Stimulated activated CD8-positive, alpha-beta memory T cell treated with anti-CD3 and anti-CD28 coated beads, Interleukin-4, amount 100 ng/mL, for 24 hours (primary cell): ENCODE measurements around the gene MRPL20.
"Not testable (repeated sequence)": the region's sequence is repeated elsewhere in the genome, so short reads cannot be mapped to it uniquely, and the experiment has no call there.

Source experiments
- DNase-seq: peaks from one replicate; pipeline ENCODE4 v3.0.0-alpha.2; 2020; ENCODE audit warnings: low read depth

The MRPL20 gene

DNA sequence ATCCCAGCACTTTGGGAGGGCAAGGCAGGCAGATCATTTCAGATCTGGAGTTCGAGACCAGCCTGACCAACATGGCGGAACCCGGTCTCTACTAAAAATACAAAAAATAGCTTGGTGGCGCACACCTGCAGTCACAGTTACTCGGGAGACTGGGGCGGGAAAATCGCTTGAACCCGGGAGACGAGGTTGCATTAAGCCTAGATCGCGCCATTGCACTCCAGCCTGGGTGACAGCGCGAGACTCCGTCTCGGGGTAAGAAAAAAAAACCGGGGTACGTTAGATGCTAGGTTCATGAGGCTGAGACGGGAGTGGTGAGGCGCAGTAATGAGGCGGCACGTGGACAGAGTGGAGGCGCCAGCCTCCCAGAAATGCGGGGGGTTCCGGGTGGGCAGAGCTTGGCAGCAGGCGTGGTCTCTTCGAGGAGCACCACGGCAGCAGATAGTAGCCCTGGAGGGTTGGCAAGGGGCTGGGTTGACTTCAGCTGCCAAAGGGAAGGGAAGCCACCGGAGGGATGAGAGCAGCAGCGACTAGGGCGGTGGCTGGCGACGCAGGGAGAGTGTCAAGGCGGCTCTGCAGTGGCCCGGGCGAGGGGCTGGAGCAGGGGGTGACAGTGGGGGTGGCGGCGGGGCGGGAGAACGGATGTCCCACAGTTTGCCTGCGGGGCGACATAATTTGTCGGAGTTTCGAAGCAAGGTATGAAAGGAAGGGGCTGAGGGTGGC is 832 bp downstream of the MRPL20 start:
- no peak for DNase-seq

DNA sequence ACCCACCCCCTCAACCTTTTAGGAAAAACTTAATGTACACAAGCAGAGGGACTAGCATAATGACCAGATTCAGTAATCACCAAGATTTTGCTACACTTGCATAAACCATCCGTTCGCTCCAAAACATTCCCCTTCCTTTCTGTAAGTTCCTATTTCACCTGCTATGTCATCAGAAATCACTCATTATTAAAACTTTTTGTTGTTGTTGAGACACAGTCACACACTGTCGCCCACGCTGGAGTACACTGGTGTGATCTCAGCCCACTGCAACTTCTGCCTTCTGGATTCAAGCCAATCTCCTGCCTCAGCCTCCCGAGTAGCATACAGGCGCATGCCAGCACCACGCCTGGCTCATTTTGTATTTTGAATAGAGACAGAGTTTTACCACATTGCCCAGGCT is 3.4 kb downstream of the MRPL20 start:
- DNase-seq, result no peak

DNA sequence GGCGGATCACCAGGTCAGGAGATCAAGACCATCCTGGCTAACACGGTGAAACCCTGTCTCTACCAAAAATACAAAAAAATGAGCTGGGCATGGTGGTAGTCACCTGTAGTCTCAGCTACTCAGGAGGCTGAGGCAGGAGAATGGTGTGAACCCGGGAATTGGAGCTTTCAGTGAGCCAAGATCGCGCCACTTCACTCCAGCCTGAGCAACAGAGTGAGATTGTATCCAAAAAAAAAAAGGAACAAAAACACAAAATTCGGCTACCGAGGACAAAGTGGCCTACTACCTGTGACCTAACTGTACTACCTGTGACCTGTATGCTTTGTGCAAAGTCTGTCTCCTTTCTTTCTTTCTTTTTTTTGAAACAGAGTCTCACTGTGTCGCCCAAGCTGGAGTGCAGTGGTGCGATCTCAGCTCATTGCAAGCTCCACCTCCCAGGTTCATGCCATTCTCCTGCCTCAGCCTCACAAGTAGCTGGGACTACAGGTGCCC is 4.1 kb downstream of the MRPL20 start:
- DNase-seq, result not testable (repeated sequence)

DNA sequence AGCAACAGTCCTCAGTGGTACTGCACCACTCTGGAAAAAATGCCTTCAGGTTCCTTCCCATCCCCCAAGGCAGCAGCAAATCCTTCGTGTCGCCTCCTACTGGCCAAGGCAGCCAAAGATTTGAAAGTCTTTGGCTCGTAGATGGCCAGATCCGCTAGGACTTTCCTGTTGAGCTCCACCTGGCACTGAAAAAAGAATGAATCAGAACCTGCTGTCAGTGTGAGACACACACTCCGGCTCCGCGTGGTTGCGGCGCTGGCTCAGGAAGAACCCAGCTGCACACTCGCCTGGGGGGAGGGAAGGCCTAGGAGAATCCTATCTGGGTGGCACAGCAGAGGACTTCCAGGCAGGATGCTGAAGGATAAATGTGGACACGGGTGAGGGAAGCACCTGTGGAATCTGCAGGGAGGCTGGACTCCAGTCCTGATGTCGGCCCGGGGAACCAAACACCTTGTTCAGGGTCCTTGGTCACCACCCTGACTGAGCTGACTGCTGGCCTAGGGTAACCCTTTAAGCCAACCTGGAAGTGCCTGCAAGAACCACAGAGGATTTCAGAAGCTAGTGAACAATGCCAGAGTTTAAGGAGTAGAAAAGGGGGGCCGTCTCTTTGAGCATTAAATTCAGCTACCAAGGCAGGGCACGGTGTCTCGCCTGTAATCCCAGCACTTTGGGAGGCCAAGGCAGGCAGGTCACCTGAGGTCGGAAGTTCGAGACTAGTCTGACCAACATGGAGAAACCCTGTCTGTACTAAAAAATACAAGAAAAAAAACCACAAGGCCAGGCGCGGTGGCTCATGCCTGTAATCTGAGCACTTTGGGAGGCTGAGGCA is 4.8 kb downstream of the MRPL20 start:
- DNase-seq, result no peak

DNA sequence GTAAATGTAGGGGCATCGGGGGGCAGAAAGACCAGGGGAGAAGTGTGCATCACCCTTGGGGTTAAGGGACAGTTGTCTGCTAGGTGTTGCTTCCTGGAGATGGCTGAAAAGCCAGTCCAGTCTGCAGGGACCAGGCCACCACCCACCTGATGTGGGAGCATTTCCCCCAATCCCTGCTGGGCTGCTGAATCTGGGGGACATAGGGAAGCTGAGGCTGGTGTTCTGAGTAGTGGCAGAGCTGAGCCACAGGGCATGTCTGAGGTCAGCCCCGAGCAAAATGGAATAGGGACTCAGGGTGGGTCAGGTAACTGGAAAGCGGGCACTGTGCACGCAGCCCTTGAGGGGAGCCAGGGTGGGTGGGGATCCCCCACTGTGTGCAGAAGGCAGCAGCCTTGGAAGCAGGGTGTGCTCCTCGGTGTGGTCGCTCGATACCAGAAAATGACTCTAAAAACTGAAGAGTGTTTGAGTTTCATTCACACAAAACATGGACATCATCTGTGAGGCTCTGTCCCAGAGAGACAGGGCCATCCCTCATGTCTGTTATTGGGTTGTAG is 5.6 kb downstream of the MRPL20 start:
- DNase-seq, result no peak

DNA sequence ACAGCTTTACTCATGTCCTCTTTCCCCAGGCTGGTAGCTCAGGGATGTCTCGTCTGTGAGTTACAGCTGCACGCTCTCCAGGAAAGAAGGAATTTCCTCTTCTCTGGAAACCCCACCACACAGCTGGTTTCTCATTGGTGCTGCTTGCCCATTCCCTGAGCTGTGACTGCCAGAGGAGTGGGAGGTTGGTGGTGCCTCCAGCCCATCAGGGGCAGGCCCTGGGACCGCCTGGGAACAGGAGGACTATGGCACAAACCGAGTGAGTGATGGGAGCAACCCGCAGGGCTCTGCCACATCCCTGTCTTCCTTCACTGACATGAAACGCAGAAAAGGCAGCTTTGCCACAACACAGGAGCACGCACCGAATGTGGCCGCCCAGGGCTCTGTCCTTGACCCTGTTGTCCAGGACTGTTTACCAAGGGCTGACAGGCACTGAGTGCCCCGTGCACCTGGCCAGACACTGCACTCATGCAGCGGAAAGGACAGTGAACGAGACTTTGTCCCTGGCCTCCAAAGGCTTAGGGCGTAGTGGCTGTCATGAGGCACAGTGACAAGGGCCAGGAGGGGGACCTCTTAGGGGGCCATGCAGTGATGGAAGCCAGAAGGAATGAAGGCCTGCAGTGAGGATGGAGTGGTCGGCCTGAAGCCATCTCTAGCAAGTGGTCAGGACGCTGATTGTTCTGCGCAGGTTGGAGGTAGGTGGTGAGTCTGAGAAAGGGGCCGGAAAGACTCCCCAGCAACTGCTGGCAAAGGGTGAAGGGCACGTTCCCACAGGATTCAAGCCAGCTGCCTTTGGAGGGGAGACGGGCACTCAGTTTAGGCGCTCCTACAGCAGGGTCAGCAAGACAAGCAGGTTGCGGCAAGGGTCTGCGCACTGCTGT is 6.3 kb downstream of the MRPL20 start:
- no peak for DNase-seq

DNA sequence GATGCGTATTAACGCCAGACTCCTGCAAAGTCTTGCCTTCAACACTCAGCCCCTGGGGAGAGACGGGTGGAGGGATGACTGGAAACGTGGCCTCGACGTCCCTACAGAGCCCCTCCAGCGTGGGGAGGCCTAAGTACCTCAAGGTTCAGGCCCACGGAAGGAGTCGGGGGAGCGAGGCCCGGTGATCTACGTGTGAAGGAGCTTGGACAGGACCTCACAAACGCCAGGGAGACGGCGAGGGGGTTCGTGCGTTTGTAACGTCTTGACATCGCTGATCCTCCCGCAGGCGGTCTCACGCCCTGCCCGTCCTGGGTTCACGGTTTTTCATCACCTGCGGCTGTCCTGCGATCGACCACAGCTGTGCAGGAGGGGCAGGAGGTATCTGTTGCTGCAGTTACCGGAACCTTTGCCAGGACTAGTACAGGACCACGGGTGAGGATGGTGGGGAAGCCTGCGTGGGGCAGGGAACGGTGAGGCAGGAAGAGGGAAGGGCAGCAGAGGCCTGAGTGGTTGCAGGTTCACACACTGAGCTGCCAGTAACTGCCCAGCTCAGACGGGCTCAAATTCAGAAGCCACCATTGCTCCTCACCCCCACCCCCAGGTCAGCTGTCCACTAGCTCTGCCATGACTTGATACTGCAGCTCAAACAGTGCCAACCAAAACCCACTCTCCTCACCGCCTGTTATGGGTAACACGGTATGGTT is 7.1 kb downstream of the MRPL20 start:
- DNase-seq, result no peak

DNA sequence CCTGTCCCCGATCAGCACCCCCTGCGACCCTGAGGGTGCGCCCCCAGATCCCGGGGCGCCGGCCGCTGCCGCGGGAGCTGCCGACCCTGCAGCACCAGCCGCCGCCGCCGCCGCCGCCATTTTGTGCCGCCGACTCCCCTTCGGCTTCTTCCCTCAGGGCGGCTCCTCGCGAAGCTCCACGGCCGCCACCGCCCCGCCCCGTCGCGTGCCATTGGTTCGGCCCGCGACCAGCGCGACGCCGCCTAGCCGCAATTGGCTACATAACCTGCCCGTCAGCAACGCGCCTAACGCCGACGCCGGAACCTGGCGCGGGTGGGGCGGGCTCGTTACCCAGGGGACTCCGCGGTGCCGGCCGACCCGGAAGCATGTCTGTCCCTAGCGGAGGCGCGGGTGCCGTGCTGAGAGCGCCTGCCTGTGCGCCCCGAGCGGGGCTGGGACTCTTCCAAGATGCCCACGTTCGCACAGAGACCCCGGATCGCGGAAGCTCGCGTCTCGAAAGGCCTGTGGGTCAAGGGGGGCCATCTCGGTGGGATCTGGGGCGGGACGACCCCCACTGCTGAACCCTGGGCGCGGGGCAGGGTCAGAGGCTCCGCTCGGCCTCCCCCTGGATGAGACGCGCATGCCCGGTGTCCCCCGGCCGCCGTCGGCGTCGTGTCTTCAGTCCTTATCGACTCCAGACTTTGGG is 7.8 kb downstream of the MRPL20 start, which contains the start of gene CCNL2:
TSS of gene CCNL2 (minus strand) at position 149 of the 685 bp plus-strand sequence. CDS start at position 120, 29 bp downstream.
- DNase-seq, result peak; percentile 99

DNA sequence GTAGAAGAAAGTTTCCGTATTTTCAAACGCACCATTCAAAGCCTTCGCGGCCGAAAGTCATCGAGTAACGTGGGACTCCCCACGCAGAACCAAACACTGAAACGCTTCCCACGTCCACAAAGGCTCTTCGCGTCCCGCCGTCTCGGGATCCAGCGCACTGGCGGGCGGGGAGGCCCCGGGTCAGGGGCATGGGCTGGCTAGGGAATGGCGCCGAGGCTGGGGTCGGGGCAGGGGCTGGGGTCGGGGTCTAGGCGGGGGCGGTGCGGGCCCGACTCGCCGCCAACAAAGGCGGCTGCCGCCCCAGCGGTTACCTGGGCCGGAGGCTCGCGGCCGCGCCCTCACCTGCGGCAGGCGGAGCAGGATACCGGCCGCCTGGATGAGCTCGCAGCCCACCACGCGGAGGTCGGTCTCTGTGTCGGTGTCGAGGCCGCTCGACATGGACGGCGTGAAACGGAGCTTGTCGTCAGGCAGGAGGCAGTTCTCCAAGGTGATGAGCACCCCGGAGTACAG is 8.4 kb downstream of the MRPL20 start:
- no peak for DNase-seq

DNA sequence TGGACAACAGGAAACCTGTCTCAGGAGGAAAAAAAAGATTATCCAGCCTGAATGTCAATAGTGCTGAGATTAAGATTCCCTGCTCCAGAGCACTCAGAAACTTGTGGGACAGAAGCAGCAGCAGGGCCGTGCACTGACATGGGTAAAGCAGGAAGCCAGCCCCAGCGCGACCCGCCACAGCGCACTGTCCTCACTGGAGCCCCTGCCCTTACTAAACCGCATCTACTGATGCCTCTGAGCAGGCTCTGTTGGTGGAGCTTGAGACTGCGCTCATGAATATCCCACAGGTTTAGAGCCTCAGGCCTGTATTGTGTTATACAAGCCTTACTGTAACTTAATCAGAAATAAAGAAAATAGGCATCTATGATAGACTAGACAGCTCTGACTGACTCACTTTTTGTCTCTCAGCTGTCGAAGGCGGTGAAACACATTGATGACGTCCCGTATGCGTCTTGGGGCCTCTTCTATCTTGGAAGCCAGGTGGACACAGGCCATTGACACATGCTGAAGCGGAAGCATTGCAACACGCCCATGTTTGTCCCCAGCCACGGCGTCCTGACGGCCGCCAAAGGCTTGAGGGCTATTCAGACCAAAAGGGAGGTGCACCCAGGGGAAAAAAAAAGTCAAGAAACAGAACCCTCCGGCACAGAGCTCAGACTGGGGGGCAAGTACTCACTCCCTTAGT is 9.1 kb downstream of the MRPL20 start:
- no peak for DNase-seq

DNA sequence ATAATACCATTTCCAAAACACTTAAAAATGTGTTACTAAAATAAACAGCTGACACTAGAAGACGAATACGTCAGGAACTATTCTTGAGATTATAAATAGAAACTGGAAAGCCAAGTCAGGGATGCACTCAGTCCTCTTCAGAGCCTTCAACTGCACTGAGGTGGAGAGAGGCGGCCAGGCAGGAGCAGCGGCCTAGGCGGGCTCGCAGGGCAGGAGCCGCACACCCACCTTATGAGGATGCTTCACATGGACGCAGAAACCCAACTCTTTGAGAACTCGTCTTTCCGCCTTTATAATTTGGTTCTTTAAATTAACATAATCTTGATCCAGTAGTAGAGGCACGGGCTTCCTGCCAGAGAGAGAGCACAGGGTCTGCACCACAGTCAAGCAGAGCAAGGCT is 11.9 kb downstream of the MRPL20 start:
- no peak for DNase-seq

DNA sequence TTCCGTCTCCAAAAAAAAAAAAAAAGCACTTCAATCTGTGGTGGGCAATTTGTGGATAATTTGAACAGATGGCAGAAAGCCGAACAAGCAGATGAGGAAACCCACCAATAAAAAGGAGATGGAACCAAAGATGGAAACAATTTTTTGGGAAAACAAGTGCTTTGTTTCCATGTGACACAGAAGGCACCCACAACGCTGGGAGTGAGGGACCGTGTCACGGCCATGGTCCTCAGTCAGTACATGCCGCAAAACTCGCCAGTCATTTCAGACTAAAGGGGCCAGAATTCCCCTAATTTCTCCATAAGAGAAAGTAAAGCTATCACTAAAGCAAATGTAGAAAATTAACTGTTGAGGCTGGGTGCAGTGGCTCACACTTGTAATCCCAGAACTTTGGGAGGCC is 13.0 kb downstream of the MRPL20 start:
- DNase-seq, result no peak

DNA sequence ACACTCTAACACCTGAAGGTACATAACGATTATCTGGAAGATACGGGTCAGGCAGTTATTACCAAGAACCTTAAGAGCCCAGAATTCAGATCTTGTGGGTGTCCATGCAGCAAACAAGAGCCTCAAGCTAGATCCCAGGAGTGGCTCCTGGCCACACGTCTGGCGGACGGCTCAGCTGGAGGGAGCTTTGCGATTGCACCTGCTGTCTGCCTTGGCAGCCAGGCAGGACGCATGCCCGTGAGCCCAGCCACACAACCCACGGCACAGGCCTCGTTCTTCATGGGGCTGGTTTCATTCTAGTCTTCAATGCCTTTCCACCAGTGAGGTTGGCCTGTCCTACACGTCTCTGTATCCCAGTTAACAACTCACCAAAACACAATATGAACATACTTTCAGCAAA is 13.7 kb downstream of the MRPL20 start:
- no peak for DNase-seq

DNA sequence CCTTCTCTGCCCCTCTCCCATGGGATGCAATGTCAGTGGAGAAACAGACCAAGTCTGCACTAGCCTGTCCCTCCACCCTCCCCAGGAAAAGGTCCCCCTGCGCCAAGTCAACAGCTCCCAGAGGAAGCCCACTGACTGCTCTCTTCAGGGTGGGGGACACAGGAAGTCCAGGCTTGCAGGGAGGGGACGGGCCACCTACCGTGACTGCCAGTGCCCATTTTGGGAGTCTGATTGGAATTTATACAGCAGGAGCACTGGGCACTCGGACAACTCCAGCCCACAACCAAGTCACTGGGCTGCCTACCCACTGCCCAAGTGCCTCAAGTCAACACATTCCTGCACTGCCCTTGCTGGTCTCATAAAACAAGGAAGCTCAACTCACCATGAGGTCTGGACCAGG is 14.1 kb downstream of the MRPL20 start:
- no peak for DNase-seq

DNA sequence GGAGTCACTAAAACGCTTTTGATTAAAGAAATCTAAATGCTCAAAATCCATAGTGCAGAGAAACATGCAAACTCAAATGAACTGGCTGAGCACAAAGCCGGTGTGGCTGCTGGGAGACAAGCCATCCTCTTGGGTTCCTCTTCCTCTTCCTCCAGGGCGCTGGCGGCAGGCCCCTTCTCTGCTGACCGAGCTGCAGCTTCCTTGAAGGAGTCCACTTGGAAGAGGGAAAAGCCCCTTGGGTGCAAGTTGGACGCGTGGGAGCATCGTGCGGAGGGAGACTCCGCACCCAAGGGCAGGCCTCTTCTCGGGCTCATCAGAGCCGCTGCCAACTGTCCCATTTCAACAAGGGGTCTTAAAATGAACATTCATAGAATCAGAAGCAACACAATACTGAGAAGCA is 15.9 kb downstream of the MRPL20 start:
- no peak for DNase-seq

DNA sequence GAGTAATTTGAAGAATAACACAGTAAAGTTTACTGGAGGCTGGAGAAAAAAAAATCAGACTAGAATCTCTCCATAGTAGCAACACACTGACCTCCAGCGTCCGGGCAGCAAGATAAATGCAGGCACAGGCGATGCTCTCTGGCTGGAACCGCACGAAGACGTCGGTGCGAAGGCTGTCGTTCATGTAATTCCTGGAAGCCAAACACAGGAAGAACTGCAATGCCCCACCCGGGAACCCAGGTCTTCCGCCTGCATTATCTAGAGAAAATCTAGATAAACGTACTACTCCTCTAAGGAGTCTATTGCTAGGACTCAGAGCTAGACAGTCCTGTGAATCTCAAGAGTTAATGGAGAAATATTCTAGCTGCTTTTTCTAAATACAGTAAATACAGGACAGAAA is 16.4 kb downstream of the MRPL20 start:
- DNase-seq, result no peak

DNA sequence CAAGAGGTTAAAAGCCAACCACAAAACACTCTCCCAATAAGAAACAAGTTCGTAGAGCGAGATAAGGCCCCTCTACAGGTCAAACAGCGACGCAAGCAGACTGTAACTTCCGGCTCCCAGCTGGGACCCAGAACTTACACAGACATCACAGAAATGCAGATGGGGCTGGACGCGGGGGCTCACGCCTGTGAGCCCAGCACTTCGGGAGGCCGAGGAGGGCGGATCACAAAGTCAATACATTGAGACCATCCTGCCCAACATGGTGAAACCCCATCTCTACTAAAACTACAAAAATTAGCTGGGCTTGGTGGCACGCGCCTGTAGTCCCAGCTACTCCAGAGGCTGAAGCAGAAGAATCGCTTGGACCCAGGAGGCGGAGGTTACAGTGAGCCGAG is 19.0 kb downstream of the MRPL20 start:
- no peak for DNase-seq

DNA sequence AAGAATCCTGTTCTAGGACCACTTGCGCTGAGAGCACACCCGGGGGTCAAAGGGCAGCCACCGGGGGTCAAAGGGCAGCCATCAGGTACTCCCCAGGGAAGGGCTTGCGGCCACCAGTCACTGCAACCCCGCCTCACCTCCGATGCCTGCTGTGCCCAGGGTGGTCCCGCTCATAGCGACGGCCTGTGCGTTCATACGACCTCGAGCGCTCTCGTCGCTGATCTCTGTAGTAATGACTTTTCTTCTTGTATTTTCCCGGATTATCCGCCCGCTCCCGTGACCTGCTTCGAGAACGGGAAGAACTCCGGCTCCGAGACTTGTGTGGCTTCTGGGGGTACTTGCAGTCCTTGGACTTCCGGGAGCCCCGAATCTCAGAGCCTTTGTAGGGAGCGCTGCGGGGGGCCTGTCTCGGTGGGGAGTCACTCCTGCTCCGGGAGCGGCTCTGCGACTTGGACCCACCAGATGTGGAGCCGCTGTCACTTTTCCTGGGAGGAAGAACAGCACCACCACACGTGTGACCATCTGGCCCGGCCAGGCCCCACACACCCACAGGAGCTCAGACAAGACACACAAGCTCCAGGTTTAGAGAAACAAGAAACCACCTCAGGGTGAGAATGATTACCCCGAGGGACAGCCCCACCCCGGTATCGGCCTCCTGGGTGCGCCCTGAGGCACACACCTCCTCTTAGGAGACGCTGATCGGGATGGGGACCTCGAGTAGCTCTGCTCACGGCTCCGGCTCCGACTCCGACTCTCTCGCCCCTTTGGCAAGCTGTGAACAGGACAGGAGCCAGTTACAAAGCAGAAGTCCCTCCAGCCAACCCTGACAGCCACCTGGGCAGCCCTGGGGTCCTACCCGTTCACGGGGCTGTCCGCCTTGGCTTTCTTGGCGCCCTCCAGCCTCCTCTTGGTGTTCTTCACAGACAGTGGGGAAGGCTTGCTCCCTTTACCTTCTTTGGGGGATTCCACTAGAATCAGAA is 19.7 kb downstream of the MRPL20 start:
- no peak for DNase-seq

DNA sequence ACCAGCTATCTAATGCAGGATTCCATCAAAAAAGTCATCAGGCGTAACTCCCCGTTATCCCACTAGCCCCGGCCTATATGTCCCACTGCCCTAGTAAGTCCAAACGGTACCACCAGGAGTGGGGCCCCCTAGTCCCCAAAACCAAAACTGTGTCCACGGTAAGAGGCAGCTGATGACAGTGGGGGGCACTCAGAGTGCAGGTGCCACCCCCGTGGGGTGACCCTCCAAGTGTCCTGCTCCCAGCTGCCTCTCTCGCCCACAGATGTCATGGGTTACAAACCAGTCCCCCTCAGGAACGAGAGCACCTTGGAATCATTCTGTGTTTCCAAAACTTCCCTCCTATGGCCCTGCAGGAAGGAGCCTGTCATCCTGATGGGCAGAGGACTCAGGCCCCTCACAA is 21.2 kb downstream of the MRPL20 start:
- no peak for DNase-seq
